GM12872 (cell line): ENCODE measurements around the gene IL24.
A peak's percentile ranks its signal among the peaks of the same experiment; 100 is the strongest.

Experiments used
- TF ChIP-seq, protein P1 (sequence below): IDR thresholded peaks from 3 replicates; pipeline ENCODE4 v1.5.1; 2011; ENCODE audit warnings: low read depth, mild to moderate bottlenecking, low read length, moderate library complexity; ENCODE audit not compliant: insufficient read depth

The IL24 gene

DNA sequence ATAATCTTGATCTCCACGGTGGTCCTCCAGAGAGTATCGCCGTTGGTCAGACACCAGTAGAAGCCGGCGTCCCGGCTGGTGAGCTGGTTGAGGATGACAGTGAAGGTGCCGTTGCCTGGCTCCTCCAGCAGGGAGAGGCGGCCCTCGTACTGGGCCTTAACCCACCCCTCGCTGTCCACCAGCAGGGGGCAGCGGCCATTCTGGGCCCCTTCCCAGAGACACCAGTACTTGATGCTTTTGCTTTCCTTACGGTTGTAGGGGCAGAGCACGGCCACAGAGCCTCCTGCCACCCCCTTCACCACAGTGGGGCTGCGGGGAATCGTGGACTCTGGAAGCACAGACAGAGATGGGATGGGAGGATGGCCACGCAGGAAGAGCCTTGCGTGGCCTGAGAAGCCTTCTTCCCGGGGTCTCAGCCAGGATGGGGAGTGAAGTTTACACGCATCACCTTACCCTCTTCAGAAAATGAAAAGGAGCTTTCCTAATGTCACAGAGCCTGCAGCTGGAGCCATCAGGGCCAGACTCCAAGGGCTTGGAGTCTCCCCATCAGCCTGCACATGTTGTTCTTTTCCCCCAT lies 38.3 kb downstream of the IL24 start:
- TF ChIP-seq, protein P1, sequence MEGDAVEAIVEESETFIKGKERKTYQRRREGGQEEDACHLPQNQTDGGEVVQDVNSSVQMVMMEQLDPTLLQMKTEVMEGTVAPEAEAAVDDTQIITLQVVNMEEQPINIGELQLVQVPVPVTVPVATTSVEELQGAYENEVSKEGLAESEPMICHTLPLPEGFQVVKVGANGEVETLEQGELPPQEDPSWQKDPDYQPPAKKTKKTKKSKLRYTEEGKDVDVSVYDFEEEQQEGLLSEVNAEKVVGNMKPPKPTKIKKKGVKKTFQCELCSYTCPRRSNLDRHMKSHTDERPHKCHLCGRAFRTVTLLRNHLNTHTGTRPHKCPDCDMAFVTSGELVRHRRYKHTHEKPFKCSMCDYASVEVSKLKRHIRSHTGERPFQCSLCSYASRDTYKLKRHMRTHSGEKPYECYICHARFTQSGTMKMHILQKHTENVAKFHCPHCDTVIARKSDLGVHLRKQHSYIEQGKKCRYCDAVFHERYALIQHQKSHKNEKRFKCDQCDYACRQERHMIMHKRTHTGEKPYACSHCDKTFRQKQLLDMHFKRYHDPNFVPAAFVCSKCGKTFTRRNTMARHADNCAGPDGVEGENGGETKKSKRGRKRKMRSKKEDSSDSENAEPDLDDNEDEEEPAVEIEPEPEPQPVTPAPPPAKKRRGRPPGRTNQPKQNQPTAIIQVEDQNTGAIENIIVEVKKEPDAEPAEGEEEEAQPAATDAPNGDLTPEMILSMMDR: peak; percentile 77

DNA sequence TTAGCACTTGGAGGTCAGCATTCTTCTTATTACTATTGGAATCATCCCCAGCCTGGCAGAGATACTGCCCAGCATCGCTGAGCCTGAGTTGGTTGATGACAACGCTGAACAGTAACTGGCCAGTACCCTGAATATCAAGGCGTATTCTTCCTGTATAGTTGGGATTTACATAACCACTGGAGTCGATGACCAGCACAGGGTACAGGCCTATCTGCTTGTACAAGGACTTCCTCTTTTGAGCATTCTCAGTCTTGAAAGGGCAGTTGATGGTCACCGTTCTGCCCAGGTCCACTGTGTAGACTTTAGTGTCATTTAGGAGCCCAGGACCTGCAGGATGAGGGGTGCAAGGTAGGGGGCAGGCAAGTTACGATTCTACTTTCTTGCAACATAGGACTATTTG lies 40.2 kb downstream of the IL24 start:
- TF ChIP-seq, protein P1: 0 out of 3 replicates have a peak, but pooled peaks have one; percentile 7

DNA sequence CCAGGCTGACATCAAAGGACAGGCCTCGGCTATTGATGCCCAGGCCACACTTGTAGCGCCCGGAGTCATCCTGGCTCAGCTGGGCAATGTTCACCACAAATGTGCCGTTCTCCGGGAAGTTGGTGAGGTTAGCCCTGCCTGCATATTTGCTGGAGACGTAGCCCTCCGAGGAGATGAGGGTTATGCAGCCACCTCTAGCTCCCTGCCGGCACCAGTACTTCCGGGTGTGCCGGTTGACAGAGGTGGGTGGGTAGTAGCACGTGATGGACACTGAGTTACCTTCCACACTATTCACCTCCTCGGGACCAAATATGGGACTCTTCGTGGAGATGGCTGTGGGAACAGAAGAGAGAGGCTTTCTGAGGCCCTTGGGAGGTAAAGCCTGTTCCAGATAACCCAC lies 41.9 kb downstream of the IL24 start:
- TF ChIP-seq, protein P1: no peak

- TF ChIP-seq, protein P1: no peak
Observed at GRCh38 chr1:206939841-206940587, 42.8 kb downstream of the IL24 start.

- TF ChIP-seq, protein P1: no peak
Observed at GRCh38 chr1:206940588-206940936, 43.3 kb downstream of the IL24 start.

DNA sequence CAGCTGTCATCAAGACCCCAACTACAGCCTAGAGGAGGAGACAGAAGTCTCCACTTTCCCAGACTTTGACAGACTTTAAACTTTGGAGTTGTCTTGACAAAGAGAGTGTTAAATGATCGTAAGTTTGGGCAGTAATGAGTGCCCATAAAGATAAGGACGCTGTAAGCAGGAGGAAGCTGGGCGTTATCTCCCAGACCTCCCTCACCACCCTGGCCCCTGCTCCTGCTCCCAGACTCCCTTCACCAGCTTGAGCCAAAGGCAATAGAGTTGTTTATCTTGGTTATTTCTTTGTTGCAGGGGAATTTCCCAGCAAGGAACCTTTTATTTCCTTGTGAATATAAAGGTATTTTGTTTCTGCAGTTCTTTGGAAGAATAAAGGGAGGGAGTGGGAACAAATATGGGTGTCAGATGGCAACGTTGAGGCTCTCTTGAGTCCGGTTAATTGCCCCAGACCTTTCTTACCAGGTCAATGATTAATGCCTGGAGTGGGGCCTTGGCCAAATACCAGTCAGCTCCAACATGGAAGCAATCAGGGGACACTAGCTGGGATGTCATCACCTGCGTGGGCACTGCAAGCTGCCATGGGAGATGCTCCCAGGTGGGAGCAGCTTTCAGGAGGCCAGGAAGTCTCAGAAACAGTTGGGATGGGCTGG lies 44.6 kb downstream of the IL24 start:
- TF ChIP-seq, protein P1: no peak

- TF ChIP-seq, protein P1: no peak
Observed at GRCh38 chr1:206944703-206945102, 47.5 kb downstream of the IL24 start.
